Vagina (tissue), 2 donors: Measurements from ENCODE around the gene KRT14.

Source experiments
- POLR2A ChIP-seq, 2 donors: fragments of 450-650 bp; IDR thresholded peaks; one replicate each; pipeline ENCODE4 v1.6.1; 2017; ENCODE audit warnings: antibody characterized with exemption in 2 of 2, mild to moderate bottlenecking in 2 of 2, moderate library complexity in 2 of 2
- POLR2AphosphoS5 ChIP-seq, 2 donors: sonication (generic); formaldehyde crosslinking; IDR thresholded peaks; one replicate each; pipeline ENCODE4 v1.9.0; 2017; ENCODE audit warnings: antibody characterized with exemption in 2 of 2, mild to moderate bottlenecking in 2 of 2, low read depth in 1 of 2; ENCODE audit not compliant: insufficient read depth in 1 of 2
- TF ChIP-seq, protein P1 (sequence below), 3 experiments: fragments of 450-650 bp in 2 of 3; fragments of 200-600 bp in 1 of 3; sonication (generic) in 1 of 3; IDR thresholded peaks; one replicate each; pipeline ENCODE4 v1.5.1; 2017 to 2019; ENCODE audit warnings: antibody characterized with exemption in 3 of 3, mild to moderate bottlenecking in 2 of 3, moderate library complexity in 2 of 3

DNA sequence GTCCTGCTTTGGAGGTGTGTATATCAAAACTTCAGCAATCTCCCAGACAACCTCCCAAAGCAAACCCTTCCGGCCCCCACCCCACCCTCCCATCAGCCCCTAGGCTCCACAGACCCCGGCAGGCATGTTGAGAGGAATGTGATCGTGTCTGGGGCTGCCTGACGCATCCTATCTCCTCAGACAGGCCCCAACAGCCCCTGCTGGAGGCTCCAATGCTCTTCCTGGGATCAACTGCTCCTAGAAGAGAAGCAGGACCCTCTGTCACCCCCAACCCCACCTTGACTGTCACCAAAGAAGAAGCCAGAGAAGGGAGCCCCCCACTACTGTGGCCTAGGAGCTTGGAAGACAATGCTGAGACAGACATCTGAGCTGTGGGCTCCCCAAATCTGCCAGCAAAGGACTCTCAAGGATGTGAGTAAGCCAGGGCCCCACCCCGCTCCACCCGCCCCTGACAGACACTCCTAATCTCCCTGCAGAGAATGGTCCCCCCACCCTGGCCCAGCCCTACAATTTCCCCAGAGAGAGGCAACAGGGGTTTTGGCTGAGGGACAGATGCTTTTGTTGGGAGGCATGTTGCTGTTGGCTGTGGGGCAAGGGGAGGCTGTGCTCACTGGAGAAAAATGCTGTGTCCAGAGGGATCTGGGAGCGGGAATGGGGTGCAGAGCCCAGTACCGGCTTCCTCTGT lies 1.6 kb upstream of the KRT14 start:
- TF ChIP-seq POLR2A (IDR thresholded peaks at IDR 0.05) (no peak), POLR2AphosphoS5 (IDR thresholded peaks at IDR 0.05; ENCODE audit: insufficient read depth in 1 of 2, low read depth in 1 of 2) (no peak)
- TF ChIP-seq, protein P1, sequence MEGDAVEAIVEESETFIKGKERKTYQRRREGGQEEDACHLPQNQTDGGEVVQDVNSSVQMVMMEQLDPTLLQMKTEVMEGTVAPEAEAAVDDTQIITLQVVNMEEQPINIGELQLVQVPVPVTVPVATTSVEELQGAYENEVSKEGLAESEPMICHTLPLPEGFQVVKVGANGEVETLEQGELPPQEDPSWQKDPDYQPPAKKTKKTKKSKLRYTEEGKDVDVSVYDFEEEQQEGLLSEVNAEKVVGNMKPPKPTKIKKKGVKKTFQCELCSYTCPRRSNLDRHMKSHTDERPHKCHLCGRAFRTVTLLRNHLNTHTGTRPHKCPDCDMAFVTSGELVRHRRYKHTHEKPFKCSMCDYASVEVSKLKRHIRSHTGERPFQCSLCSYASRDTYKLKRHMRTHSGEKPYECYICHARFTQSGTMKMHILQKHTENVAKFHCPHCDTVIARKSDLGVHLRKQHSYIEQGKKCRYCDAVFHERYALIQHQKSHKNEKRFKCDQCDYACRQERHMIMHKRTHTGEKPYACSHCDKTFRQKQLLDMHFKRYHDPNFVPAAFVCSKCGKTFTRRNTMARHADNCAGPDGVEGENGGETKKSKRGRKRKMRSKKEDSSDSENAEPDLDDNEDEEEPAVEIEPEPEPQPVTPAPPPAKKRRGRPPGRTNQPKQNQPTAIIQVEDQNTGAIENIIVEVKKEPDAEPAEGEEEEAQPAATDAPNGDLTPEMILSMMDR (IDR thresholded peaks at IDR 0.05), result no peak
